HG03095 (cell line): ENCODE measurements around the gene SRSF10.
"Not testable (repeated sequence)": the region's sequence is repeated elsewhere in the genome, so short reads cannot be mapped to it uniquely, and the experiment has no call there.

ENCODE experiments used
- ATAC-seq: cut with Tn5 transposase; IDR thresholded peaks from one replicate; pipeline ENCODE4 v1.9.1; 2021; ENCODE audit warnings: moderate library complexity; ENCODE audit not compliant: unreplicated experiment

SRSF10 gene

DNA sequence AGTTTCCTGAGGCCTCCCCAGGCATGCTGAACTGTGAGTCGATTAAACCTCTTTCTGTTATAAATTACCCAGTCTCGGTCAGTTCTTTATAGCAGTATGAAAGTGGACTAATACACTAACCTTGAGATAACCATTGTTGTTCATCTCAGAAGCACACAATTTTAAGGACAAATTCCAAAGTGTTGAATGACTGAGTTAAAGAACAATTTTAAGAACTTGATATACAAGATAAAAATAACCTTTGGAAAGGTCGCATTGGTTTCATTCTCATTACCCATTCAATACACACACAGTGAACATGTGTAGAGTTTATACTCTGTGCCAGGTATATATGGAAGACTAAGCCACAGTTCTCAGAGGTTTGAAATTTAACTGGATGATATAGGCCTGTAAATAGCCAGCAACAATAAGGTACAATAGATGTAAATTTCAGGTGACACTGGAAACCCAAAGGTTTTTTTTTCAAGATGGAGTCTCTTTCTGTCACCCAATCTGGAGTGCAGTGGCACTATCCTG is 19.1 kb upstream of the SRSF10 start:
- ATAC-seq: no peak

DNA sequence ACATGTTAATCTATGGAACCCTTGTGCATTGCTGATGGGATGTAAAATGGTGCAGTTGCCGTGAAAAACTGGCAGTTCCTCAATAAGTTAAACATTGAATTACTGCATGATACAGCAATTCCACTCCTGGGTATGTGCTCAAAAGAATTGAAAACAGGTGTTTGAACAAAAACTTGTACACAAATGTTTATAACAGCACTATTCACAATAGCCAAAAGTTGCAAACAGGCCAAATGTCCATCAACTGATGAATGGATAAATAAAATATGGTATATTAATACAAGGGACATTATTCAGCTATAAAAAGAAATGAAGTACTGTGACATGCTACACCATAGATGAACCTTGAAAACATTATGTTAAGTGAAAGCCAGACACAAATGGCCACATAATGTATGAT is 17.7 kb upstream of the SRSF10 start:
- ATAC-seq: no peak

DNA sequence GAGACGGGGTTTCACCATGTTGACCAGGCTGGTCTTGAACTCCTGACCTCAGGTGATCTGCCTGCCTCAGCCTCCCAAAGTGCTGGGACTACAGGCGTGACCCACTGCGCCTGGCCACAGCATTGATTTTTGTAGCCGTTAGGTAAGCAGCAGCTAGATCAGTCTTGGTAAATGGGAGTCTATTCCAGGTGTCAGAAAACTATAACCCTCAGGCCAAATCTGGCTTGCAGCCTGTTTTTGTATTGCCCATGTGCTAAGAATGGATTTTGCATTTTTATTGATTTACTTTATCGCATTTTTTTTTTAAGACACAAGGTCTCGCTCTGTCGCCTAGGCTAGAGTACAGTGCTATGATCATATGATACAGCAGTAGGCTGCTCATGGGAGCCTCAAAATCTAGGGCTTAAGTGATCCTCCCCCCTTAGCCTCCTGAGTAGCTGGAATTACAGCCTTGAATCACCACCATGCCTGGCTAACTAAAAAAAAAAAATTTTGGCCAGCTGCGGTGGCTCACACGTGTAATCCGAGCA is 16.6 kb upstream of the SRSF10 start:
- ATAC-seq: no peak

DNA sequence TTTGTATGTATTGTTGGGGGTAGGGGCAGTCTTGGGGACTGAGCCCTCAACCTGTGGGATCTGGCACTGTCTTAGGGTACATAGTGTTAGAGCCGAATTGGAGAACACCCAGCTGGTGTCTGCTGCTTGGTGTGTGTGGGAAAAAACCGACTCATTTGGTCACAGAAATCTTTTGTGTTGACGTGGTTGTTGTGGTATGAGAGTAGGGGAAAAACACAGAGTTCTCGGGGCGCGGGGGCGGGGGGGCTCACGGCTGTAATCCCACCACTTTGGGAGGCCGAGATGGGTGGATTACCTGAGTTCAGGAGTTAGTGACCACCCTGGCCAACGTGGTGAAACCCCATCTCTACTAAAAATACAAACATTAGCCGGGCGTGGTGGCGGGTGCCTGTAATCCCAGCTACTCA is 15.3 kb upstream of the SRSF10 start:
- no peak for ATAC-seq

DNA sequence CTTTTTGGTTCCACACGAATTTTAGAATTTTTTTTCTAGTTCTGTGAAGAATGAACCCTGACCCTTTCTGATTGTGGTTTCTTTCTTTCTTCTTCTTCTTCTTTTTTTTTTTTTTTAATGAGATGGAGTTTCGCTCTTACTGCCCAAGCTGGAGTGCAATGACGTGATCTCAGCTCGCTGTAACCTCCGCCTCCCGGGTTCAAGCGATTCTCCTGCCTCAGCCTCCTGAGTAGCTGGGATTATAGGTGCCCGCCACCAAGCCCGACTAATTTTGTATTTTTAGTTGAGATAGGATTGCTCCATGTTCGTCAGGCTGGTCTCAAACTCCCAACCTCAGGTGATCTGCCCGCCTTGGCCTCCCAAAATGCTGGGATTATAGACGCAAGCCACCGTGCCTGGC is 11.9 kb upstream of the SRSF10 start:
- ATAC-seq: not testable (repeated sequence)

DNA sequence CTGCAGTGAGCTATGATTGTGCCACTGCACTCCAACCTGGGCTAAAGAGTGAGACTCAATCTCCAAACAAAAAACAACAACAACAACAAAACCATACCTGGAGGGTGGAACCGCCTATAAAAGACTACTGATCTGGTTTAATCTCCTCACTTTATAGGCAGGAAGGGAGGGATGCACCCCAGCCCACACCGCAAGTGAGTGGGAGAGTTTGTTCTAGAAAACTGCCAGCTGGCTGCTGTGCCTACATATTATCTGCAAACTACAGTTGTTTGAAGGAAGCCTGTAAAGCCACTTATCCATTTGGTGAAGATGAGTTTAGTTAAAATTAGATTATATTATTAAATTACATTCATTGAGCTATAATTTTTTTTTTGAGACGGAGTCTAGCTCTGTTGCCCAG is 9.1 kb upstream of the SRSF10 start:
- no peak for ATAC-seq

DNA sequence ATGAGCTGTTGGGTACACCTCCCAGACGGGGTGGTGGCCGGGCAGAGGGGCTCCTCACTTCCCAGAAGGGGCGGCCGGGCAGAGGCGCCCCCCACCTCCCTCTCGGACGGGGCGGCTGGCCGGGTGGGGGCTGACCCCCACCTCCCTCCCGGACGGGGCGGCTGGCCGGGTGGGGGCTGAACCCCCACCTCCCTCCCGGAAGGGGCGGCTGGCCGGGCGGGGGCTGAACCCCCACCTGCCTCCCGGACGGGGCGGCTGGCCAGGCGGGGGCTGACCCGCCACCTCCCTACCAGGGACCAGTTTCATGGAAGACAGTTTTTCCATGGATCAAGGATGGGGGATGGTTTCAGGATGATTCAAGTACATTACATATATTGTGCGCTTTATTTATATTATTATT is 6.9 kb upstream of the SRSF10 start:
- not testable (repeated sequence) for ATAC-seq

DNA sequence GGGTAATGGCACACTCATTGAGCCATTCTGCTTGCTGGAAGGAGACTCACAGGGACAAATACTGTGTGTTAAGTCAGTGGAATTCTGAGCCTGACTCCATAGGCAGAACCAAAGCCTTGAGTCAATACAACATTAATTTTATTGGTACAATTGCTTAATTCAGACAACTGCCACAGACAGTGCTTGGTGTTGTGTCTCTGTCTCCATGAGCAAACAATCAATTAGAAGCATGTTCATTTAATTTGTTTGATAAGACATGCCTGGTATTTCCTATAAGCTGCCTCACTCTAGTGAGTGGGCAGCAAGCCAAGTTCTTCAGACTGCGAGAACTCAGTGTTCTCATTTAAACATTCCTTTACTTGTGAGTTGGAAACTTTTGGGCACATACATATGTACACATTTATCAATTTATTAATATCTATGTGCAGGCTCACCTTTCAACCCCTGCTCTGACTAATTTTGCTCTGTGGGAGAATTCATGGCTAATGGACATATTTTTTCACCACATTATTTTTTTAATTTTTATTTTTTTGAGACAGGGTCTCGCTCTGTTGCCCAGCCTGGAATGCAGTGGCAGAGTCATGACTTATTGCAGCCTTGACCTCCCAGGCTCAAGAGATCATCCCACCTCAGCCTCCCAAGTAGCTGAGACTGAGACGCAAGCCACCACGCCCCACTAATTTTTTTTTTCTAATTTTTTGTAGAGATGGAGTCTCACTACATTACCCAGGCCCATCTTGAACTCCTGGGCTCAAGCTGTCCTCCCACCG is 4.5 kb upstream of the SRSF10 start:
- no peak for ATAC-seq

DNA sequence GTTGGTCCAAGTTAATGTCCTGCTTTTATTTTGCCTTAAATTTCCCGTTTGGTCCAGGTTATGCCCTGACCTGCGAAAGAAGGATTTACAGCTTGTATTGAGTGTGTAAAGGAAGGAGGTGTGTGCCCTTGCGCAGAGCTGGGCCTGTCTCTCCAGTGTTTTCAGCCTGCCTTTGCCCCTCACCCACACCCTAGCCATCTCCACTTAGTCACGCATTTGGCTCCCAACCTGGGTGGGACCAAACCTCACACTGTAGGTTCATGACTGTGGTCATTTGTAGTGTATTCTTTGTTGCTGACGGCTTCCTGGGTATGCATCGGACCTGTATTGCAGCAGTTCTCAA is 572 bp upstream of the SRSF10 start:
- ATAC-seq: peak; percentile 38

DNA sequence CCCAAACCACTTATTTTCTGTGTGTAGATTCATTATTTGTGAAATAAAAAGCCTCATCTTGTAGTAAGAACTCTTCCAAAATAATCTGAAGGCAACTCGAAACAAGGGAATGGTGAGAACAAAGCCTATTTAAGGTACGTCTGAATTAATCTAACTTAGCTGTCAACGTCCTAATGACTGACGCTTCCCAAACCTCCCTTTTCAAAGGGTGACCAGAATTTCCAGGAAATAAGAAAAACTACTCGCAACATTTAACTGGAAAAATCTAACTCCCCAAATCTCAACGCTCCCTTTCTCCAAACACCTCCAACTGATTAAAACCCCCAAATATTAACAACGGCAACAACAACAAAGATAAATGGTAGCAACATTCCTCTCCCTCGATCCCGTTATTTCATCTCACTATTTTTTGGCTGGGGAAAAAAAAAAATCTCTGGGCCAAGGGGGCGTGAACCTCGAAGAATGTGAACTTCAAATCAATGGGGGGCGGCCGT is 693 bp downstream of the SRSF10 start:
- ATAC-seq: no peak

DNA sequence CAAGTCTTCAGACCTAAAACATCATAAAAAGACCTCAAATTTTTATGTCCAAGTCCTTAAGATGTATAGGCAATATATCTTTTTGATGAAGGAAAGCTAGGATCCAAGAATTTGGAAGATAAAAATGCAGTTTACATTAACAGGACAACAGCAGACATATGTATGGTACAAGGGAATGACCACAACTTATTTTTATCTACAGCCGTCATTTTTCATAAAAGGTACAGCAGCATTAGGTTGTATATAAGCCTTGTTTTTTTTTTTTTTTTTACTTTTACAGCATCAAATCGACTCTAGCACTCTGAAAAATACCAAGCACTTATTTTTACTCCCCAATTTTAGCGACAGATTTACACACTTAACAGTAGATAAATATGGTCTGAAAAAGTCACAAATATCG is 1.3 kb downstream of the SRSF10 start:
- no peak for ATAC-seq

DNA sequence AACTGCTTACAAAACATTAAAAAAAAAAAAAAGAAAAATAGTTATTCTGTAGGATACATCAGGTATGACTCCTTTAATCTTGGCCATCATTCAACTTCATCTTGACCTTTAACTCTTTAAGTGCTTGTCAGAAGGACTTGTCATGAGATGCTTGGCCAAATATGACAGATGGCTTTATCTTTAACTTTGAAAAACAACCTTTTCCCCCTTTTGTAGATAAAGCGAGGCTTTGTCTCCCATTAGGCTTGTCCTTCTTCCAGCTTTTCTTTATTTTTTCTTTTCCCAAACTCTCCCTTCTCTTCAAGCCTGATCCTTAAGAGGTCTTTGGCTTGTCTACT is 2.3 kb downstream of the SRSF10 start:
- no peak for ATAC-seq

DNA sequence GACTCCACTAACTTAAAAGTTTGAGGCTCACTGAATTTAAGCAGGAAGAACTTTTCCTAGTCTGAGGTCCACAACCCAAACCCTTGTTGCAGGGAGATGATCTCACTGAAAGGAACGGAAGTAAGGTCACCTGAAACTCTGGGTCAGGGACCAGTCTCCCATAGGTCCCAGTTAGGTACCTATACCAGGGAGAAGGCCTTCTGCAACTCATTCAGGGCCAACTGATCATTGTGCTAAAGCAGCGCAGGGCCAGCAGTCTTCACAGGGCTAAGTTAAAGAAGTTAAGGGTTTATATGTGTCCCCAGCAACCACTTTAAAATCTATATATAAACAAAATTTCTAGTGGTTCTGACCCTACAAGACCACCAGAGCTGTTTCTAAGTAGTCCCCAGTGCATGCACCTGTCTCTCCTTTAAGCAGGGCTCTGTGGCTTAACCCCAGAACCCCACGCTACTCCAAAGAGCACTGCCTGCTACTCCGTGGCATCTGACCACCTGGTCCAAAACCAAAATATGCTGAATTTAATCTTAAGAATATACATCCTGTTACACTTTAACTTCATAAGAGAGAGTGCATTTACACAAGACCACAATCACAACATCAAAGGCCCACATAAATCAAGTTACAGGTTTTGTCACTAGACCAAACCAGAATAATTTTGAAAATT is 2.8 kb downstream of the SRSF10 start:
- ATAC-seq: no peak

DNA sequence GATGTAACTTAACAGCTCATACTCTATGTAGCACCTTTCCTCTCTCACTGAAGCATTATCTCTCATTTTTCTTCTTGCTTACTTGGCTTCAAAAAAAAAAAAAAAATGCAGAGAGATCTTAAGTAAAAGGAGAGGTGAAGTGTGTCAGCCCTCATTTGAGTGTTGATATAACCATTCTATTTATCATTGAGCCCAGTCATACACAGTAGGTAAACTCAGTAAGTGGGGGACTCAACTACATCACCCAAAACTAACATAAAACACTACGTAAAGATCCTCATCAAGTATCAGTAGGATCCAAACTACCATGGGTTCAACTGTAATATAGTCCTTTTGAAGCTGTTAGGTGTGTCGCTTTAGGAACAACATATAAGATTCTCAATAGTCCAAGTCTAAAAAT is 12.3 kb downstream of the SRSF10 start:
- ATAC-seq: no peak

DNA sequence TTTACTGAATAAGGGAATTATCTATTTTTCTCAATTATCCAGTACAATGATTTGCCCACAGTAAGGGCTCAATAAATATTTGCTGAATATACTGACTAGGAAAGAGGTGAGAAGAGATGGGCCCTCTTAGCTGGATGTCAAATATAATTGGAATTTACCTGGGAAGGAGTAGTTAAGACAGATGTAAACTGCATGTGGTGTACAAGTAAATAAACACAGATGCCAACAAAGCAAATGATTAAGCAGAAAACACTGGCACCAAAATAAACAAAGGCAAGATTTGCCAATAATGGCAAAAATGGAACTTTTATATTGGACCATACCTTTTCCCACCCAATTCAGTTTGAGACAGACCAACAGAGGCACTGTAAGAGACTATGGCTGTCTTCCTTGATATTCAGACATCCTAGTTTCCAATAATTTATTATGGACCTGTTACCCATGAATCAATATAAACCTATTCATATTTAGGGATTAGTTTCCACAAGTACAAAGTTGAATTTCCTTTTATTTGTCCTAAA is 13.1 kb downstream of the SRSF10 start:
- no peak for ATAC-seq

DNA sequence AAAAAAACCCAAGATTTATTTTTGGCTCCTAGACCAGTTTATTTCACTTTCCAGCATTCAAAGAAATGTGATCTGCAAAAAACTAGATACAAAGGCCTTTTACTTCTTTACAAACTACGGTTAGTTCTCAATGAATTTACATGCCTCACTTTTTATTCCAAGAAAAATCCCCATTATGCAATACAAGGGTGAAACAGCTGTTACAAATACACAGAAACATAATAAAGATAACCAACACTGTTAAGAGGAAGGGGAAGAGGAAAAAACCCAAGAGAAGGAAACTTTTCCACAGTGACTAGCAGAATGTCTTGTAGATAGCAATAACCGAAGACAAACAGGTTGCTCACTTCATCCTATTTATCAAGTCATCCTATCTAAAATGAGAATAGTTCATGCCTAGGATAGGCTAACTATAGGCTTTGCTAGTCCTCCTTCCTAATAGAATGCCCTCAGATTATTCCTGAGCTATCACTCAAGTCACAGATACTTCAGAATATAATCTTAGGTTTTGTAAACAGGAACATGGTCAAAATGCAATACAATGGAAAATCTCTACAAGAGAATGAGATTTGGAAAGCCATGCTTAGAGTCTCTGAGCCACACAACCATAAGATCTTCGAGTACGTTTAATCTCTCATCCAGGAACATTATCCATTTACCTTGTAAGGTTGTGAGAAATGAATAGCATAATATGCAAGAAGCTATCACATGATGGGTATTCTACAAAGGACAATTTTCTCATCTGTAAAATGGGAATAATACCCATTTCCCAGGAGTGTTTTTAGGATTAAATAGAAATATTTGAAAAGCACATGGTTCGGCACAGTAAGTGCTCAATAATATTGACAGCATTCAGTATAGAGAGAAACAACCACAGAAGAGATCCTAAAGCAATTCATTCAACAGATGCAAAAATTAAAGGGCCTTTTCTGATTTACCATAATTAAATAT is 15.1 kb downstream of the SRSF10 start:
- no peak for ATAC-seq

DNA sequence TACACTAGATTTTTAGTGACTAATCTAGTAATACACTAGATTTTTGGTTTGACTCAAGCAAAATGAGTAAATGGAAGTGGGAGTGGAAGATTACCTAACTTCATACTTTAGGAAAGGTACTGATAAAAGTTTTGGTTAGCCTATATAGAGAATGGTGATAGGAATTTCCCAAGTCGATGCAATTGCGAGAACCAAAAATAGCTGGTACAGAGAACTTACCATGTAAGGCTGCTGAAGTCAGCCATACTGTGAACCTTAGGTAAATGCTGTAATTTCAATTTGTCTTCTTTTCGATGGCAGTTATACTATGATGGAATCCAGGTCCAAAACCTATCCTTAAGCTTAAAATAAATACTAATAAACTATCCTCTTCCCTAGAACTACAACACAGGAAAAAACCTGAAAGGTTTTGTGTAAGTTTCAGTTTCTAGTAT is 15.9 kb downstream of the SRSF10 start:
- ATAC-seq: no peak

DNA sequence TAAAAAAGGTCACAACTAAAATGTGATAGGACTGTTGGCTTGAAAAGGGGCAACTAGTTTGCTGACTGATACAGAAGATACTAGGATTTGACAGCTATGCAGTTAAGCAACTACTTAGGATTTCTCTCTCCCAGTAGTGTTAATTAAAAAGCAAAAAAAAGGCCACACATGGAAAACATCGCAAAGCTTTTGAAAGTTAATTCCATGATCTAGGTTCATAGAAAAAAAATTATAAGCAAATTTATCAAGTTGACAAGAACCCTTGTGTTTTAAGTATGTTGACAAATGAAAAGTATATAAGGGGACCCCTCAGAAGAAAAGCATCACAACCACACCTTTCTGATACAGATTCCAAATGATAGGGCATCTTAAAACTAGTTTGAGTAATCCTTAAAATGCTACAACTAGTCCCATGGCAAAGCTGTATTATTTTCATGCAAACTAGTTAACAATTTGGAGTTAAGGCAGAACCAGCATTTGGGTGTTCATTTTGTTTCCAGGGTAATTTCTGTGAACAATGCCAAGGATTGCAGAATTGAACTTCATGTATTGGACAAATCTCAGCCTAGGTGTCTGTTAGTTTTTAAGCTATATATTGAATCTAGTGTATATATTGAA is 16.4 kb downstream of the SRSF10 start:
- ATAC-seq: no peak

DNA sequence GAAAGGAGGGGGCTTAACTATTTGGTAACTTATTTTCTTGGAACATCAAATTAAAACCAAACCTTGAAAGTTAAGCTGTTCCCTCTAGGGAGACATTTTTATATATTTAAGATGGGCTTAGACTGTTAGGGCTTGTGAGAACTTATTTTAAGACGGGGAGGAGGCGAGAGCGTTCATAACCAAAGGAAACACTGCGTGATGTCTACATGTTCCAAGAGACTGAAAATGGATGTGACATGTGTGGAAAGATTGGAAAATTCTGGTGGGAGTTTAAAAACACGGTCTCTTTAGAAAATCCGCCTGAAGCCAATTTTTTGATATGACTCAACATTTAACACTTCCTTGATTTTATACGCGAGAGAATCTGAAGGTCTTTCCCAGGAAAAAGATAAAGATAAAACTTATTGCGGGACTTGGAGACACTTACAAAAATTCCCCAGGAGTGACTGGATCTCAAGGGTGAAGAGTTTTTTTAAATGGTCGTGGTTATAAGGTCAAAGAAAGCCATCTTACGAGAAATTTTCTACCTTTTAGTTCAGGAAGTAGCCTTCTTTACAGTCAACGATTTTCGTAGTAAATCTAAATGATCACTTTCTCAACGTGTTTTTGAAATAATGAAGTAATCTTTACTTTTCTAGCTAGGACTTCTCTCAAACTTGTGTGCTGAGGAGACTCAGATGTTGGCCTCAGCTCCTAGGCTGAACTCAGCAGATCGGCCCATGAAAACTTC is 19.7 kb downstream of the SRSF10 start:
- ATAC-seq: no peak
